Naive B cell (primary cell): ENCODE results near the gene DENND6A. TPM values are rescaled to one million over a fixed set of nuclear protein-coding genes. Genes with fewer than 3 reads are reported as not detected.
A peak's percentile ranks its signal among the peaks of the same experiment; 100 is the strongest.
"Not testable (repeated sequence)": the region's sequence is repeated elsewhere in the genome, so short reads cannot be mapped to it uniquely, and the experiment has no call there.

Experiments used
- ATAC-seq, 2 donors: fragments of 150-1000 bp; cut with Tn5 transposase; 2 replicates each; pipeline ENCODE4 v1.10.0; 2021; ENCODE audit warnings: low read depth in 2 of 2, mild to moderate bottlenecking in 2 of 2, moderate library complexity in 2 of 2
- DNase-seq: peaks from one replicate; pipeline ENCODE4 v3.0.0; 2022
- H3K27ac Mint-ChIP-seq, 6 donors: one replicate each; pipeline ENCODE4 v1.8.0; 2020 to 2022; ENCODE audit warnings: mild to moderate bottlenecking in 6 of 6, mixed read lengths in 6 of 6, moderate library complexity in 5 of 6, inconsistent platforms in 2 of 6
- H3K27me3 Mint-ChIP-seq, 3 donors: one replicate each; pipeline ENCODE4 v1.8.0; 2021 to 2022; ENCODE audit warnings: mixed read lengths in 3 of 3, mild to moderate bottlenecking in 1 of 3
- H3K36me3 Mint-ChIP-seq, 2 donors: one replicate each; pipeline ENCODE4 v1.8.0; 2020 to 2022; ENCODE audit warnings: mixed read lengths in 2 of 2, inconsistent platforms in 1 of 2, mild to moderate bottlenecking in 1 of 2
- H3K4me1 Mint-ChIP-seq, 3 donors: one replicate each; pipeline ENCODE4 v1.8.0; 2020 to 2022; ENCODE audit warnings: mixed read lengths in 3 of 3, inconsistent platforms in 1 of 3, mild to moderate bottlenecking in 1 of 3, moderate library complexity in 1 of 3
- H3K4me3 Mint-ChIP-seq, 8 donors: one replicate each; pipeline ENCODE4 v1.8.0; 2020 to 2022; ENCODE audit warnings: mild to moderate bottlenecking in 8 of 8, mixed read lengths in 8 of 8, moderate library complexity in 8 of 8, inconsistent platforms in 2 of 8
- H3K9me3 Mint-ChIP-seq, 7 donors: one replicate each; pipeline ENCODE4 v1.8.0; 2020 to 2022; ENCODE audit warnings: mixed read lengths in 7 of 7, mild to moderate bottlenecking in 5 of 7, inconsistent platforms in 2 of 7, moderate library complexity in 1 of 7
- polyA plus RNA-seq, 6 donors: library from polyadenylated mRNA; unstranded; fragments of 300-500 nt; fragmentation: Illumina TruSeq; gene quantifications; one replicate each; pipeline ENCODE4 v1.2.3, GENCODE V29; 2021; ENCODE audit warnings: low read depth in 6 of 6

DENND6A gene
- polyA plus RNA-seq, 6 donors from 2014 or later = 15.2 to 31.6 (median 27.1) TPM

- H3K4me1 Mint-ChIP-seq = peaks cover 11 to 14% (median 13%) of the 10 kb centered on the region in 3 donors
- ATAC-seq (peak; percentile 60 to 68), DNase-seq (no peak)
- peaks cover 0 to 16% (median 10%) of the 10 kb centered on the region in 7 donors for H3K9me3 Mint-ChIP-seq
- peak overlapping the region; percentile 31 to 93 (median 85) for H3K27ac Mint-ChIP-seq
- peaks cover 28 to 40% of the 10 kb centered on the region in 2 donors for H3K36me3 Mint-ChIP-seq
- H3K27me3 Mint-ChIP-seq = no peaks in the 10 kb centered on the region
- peak overlapping the region in 1 of 8 donors; percentile 53 for H3K4me3 Mint-ChIP-seq
These were observed 45.5 kb downstream of the DENND6A start for GRCh38 chr3:57647292-57647940.

DNA sequence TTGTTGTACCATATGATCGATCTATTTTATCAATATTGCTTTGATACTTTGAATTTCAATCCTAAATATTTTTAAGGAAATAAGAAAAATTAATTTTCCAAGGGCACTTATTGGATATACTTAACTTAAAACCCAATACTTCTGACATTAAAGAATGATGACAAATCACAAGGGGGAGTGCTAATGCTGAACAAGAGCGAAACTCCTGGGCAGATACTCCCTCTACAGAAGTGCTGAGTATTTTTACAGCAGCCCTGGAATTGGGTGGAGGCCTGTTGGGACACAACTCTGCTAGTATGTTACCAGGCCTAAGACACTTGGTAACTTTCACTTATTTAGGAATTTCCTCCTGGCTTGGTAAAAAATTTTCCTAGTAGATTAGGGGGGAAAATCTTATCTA lies 46.2 kb downstream of the DENND6A start:
- Mint-ChIP-seq H3K9me3 (peaks cover 0 to 16% (median 10%) of the 10 kb centered on the region in 7 donors), H3K27me3 (no peaks in the 10 kb centered on the region), H3K27ac (peak overlapping the region in 5 of 6 donors; percentile 4 to 71 (median 43)), H3K4me3 (no peak overlapping the region), H3K36me3 (peaks cover 33 to 47% of the 10 kb centered on the region in 2 donors), H3K4me1 (peaks cover 11 to 14% (median 13%) of the 10 kb centered on the region in 3 donors)
- ATAC-seq (no peak), DNase-seq (no peak)

DNA sequence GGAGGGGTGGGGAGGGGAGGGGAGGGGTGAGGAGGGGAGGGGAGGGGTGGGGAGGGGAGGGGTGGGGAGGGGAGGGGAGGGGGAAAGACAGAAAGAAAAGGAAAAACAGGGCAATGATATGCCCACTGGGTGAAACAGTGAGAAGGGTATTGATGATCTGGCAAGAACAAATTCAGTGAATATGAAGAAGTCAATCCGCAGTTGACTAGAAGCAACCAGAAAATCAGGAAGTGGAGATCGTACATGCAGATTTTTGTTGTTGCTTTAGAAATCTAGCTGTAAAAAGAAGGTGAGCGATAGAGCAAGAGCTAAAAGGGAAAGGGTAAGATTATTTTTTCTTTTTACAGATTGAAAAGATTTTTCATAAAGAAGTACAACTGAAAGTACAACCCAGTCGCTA lies 48.1 kb downstream of the DENND6A start:
- ATAC-seq = no peak
- Mint-ChIP-seq H3K4me3 (no peak overlapping the region), H3K36me3 (peaks cover 38 to 43% of the 10 kb centered on the region in 2 donors), H3K9me3 (peaks cover 0 to 16% (median 9%) of the 10 kb centered on the region in 7 donors), H3K4me1 (peaks cover 11 to 14% (median 13%) of the 10 kb centered on the region in 3 donors), H3K27ac (peak overlapping the region in 2 of 6 donors; percentile 48 to 90), H3K27me3 (no peaks in the 10 kb centered on the region)
- no peak for DNase-seq

DNA sequence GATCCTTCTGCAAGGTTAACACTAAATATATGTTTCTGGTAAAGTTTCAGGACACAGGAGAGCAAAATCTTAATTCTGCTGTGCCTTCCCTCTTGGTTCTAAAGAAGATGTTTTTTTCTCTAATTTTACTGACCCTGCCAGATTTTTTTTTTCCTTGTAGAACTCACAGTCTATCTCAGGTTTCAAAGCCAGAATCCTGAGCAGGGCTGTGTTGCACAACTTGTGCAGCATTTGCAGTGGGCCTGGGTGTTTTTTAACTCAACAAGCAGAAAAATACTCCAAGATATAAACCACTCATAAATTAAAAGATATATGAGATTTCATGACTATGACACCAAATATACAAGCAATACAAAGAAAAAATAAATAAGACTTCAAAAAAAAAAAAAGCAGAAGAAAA lies 55.5 kb downstream of the DENND6A start:
- ATAC-seq (no peak), DNase-seq (no peak)
- Mint-ChIP-seq H3K36me3 (peaks cover 25 to 28% of the 10 kb centered on the region in 2 donors), H3K9me3 (no peaks in the 10 kb centered on the region), H3K4me3 (no peak overlapping the region), H3K27ac (no peak overlapping the region), H3K27me3 (no peaks in the 10 kb centered on the region), H3K4me1 (no peaks in the 10 kb centered on the region)

GRCh38 chr3:57634259-57634658 lies 58.6 kb downstream of the DENND6A start:
- not testable (repeated sequence) for H3K27me3 Mint-ChIP-seq, H3K9me3 Mint-ChIP-seq, H3K4me1 Mint-ChIP-seq, DNase-seq, ATAC-seq, H3K4me3 Mint-ChIP-seq
- Mint-ChIP-seq H3K36me3 (peaks cover 15 to 20% of the 10 kb centered on the region in 2 donors), H3K27ac (peak overlapping the region in 1 of 6 donors; percentile 47)

GRCh38 chr3:57627976-57628375 lies 64.9 kb downstream of the DENND6A start:
- Mint-ChIP-seq H3K36me3 (peaks cover 0 to 21% of the 10 kb centered on the region in 2 donors), H3K27me3 (no peaks in the 10 kb centered on the region), H3K4me1 (no peaks in the 10 kb centered on the region), H3K27ac (peak overlapping the region in 1 of 6 donors; percentile 27), H3K4me3 (no peak overlapping the region), H3K9me3 (no peaks in the 10 kb centered on the region)
- DNase-seq (no peak), ATAC-seq (no peak)

- Mint-ChIP-seq H3K4me3 (no peak overlapping the region), H3K27me3 (no peaks in the 10 kb centered on the region), H3K4me1 (no peaks in the 10 kb centered on the region), H3K27ac (peak overlapping the region in 1 of 6 donors; percentile 72), H3K36me3 (peaks cover 0 to 21% of the 10 kb centered on the region in 2 donors), H3K9me3 (no peaks in the 10 kb centered on the region)
- ATAC-seq = no peak
- DNase-seq = no peak
These were observed 68.1 kb downstream of the DENND6A start for GRCh38 chr3:57624801-57625200.

GRCh38 chr3:57622362-57622761 lies 70.5 kb downstream of the DENND6A start:
- Mint-ChIP-seq H3K4me1 (no peaks in the 10 kb centered on the region), H3K4me3 (no peak overlapping the region), H3K36me3 (peaks cover 0 to 12% of the 10 kb centered on the region in 2 donors), H3K27ac (peak overlapping the region in 3 of 6 donors; percentile 0 to 77 (median 22)), H3K9me3 (no peaks in the 10 kb centered on the region), H3K27me3 (no peaks in the 10 kb centered on the region)
- no peak for ATAC-seq
- no peak for DNase-seq

GRCh38 chr3:57617739-57618138 lies 75.1 kb downstream of the DENND6A start:
- peaks cover 0 to 2% of the 10 kb centered on the region in 2 donors for H3K36me3 Mint-ChIP-seq
- no peak for DNase-seq
- H3K4me1 Mint-ChIP-seq = peaks cover 0 to 5% (median 0%) of the 10 kb centered on the region in 3 donors
- peak overlapping the region in 1 of 6 donors; percentile 56 for H3K27ac Mint-ChIP-seq
- H3K4me3 Mint-ChIP-seq = no peak overlapping the region
- ATAC-seq = no peak
- no peaks in the 10 kb centered on the region for H3K9me3 Mint-ChIP-seq
- no peaks in the 10 kb centered on the region for H3K27me3 Mint-ChIP-seq

DNA sequence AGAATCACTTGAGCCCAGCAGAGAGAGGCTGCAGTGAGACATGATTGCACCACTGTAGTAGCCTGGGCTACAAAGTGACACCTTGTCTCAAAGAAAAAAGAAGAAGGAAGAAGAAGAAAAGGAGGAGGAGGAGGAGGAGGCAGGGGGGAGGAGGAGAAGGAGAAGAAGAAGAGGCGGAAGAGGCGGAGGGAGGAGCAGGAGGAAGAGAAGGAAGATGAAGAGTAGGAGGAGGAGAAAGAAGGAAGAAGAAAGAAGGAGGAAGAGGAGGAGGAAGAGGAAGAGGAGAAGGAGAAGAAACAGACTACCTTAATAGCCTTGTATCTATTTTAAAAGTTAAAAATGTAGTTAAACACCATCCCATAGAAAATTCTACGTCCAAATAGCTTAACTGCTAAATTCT lies 76.6 kb downstream of the DENND6A start:
- peaks cover 0 to 5% (median 0%) of the 10 kb centered on the region in 3 donors for H3K4me1 Mint-ChIP-seq
- no peaks in the 10 kb centered on the region for H3K36me3 Mint-ChIP-seq
- no peak overlapping the region for H3K27ac Mint-ChIP-seq
- H3K27me3 Mint-ChIP-seq = no peaks in the 10 kb centered on the region
- H3K4me3 Mint-ChIP-seq = no peak overlapping the region
- DNase-seq = no peak
- no peak for ATAC-seq
- H3K9me3 Mint-ChIP-seq = peaks cover 0 to 4% (median 0%) of the 10 kb centered on the region in 7 donors

- not testable (repeated sequence) for DNase-seq, H3K4me1 Mint-ChIP-seq, H3K4me3 Mint-ChIP-seq, ATAC-seq, H3K27me3 Mint-ChIP-seq
- H3K27ac Mint-ChIP-seq = peak overlapping the region in 1 of 6 donors; percentile 22
- H3K9me3 Mint-ChIP-seq = peaks cover 3 to 19% (median 16%) of the 10 kb centered on the region in 7 donors
- peaks cover 6 to 16% of the 10 kb centered on the region in 2 donors for H3K36me3 Mint-ChIP-seq
These were observed 81.0 kb downstream of the DENND6A start for GRCh38 chr3:57611870-57612269.

DNA sequence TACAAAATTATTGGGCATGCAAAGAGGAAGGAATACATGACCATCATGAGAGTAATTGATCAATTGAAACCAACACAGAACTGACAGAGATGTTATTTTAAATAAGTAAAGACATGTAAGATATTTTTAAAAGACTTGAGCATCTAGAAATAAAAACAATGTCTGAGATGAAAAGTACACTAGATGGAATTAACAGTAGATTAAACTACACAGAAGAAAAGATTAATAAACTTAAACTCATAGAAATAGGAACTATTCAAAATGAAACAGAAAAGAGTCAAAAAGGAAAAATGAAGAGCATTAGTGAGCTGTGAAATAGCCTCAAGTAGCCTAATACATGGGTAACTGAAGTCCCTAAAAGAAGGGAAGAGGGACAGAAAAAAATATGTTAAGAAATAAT lies 87.2 kb downstream of the DENND6A start:
- Mint-ChIP-seq H3K36me3 (peaks cover 17 to 39% of the 10 kb centered on the region in 2 donors), H3K4me3 (no peak overlapping the region), H3K27ac (no peak overlapping the region), H3K9me3 (peaks cover under 1 to 27% (median 18%) of the 10 kb centered on the region in 7 donors), H3K4me1 (no peaks in the 10 kb centered on the region), H3K27me3 (no peaks in the 10 kb centered on the region)
- no peak for ATAC-seq
- no peak for DNase-seq

DNA sequence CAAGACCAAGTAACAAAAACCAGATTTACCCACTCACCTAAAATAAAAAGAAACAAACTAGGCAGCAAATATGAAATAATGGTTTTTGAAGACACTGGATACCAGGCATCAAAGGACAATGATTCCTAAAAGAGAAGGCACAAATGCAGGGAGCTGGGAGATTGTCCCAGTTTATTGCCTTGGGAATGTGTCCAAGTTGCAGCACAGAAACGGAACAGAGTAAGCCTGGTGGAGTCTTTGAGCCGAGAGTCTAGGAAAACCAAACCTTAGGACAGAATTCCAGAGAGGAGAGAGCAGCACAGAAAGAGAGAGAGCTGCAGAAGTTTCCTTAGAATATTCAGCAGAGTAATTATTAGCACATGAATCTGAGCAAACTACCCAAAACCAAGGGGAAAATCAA lies 87.9 kb downstream of the DENND6A start:
- ATAC-seq (no peak), DNase-seq (no peak)
- no peaks in the 10 kb centered on the region for H3K4me1 Mint-ChIP-seq
- no peaks in the 10 kb centered on the region for H3K27me3 Mint-ChIP-seq
- H3K36me3 Mint-ChIP-seq = peaks cover 17 to 39% of the 10 kb centered on the region in 2 donors
- peak overlapping the region in 2 of 6 donors; percentile 63 to 72 for H3K27ac Mint-ChIP-seq
- H3K9me3 Mint-ChIP-seq = peaks cover 0 to 24% (median 18%) of the 10 kb centered on the region in 7 donors
- H3K4me3 Mint-ChIP-seq = no peak overlapping the region

DNA sequence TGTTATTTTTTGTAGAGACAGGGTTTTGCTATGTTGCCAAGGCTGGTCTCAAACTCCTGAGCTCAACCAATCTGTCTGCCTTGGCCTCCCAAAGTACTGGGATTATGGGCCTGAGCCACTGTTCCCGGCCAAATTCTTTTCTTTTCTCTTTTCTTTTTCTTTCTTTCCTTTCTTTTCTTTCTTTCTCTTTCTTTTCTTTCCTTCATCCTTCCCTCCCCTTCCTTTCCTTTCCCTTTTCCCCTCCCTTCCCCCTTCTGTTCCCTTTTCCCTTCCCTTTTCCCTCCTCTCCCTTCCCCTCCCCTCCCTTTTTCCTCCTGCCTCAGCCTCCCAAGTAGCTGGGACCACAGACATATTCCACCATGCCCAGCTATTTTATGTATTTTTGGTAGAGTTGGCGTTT lies 92.7 kb downstream of the DENND6A start:
- Mint-ChIP-seq H3K27ac (peak overlapping the region in 4 of 6 donors; percentile 37 to 100 (median 82)), H3K27me3 (no peaks in the 10 kb centered on the region), H3K36me3 (peaks cover 5 to 13% of the 10 kb centered on the region in 2 donors), H3K9me3 (peaks cover 0 to 3% (median 1%) of the 10 kb centered on the region in 7 donors), H3K4me1 (peaks cover 14 to 33% (median 32%) of the 10 kb centered on the region in 3 donors), H3K4me3 (peak overlapping the region in 1 of 8 donors; percentile 51)
- ATAC-seq (no peak), DNase-seq (no peak)
